BLaER1 treated with 17β-estradiol and CSF1 and Interleukin-3, amounts not matched to agents 10 nM and 100 nM (cell line): ENCODE results near the gene KRTAP2-3.

Source experiments
- H3K27ac ChIP-seq, 11 experiments: shearing (Covaris generic); formaldehyde crosslinking; 2 replicates each; pipeline ENCODE4 v1.8.1; 2022
- H3K27me3 ChIP-seq, 11 experiments: shearing (Covaris generic); formaldehyde crosslinking; 2 replicates each; pipeline ENCODE4 v1.8.1; 2022
- H3K36me3 ChIP-seq, 11 experiments: shearing (Covaris generic); formaldehyde crosslinking; 2 replicates each; pipeline ENCODE4 v1.8.1; 2022
- H3K4me1 ChIP-seq, 10 experiments: shearing (Covaris generic); formaldehyde crosslinking; 2 replicates each; pipeline ENCODE4 v1.8.1; 2022
- H3K4me2 ChIP-seq, 11 experiments: shearing (Covaris generic); formaldehyde crosslinking; 2 replicates each; pipeline ENCODE4 v1.8.1; 2022
- H3K4me3 ChIP-seq, 10 experiments: shearing (Covaris generic); formaldehyde crosslinking; 2 replicates each; pipeline ENCODE4 v1.8.1; 2022
- H3K9ac ChIP-seq, 11 experiments: shearing (Covaris generic); formaldehyde crosslinking; 2 replicates each; pipeline ENCODE4 v1.8.1; 2022
- H3K9me3 ChIP-seq, 11 experiments: shearing (Covaris generic); formaldehyde crosslinking; replicated peaks in 1 of 11; 2 replicates each; pipeline ENCODE4 v1.8.1; 2022
- H4K20me1 ChIP-seq, 11 experiments: shearing (Covaris generic); formaldehyde crosslinking; 2 replicates each; pipeline ENCODE4 v1.8.1; 2022
- Cebpa-rat ChIP-seq, 11 experiments: shearing (Covaris generic); IDR thresholded peaks; 2 replicates each; pipeline ENCODE4 v1.8.1; 2022

The KRTAP2-3 gene

GRCh38 chr17:41015454-41015853, 44.5 kb downstream of the KRTAP2-3 start:
- no peaks in the 10 kb centered on the region for H4K20me1 ChIP-seq
- no peak overlapping the region for H3K27ac ChIP-seq
- no peak for TF ChIP-seq Cebpa-rat (IDR thresholded peaks at IDR 0.05)
- no peaks in the 10 kb centered on the region for H3K27me3 ChIP-seq
- H3K36me3 ChIP-seq = no peaks in the 10 kb centered on the region
- H3K9me3 ChIP-seq = no peaks in the 10 kb centered on the region
- no peak overlapping the region for H3K4me3 ChIP-seq
- no peak overlapping the region for H3K9ac ChIP-seq
- no peak overlapping the region for H3K4me2 ChIP-seq
- H3K4me1 ChIP-seq = no peaks in the 10 kb centered on the region

DNA sequence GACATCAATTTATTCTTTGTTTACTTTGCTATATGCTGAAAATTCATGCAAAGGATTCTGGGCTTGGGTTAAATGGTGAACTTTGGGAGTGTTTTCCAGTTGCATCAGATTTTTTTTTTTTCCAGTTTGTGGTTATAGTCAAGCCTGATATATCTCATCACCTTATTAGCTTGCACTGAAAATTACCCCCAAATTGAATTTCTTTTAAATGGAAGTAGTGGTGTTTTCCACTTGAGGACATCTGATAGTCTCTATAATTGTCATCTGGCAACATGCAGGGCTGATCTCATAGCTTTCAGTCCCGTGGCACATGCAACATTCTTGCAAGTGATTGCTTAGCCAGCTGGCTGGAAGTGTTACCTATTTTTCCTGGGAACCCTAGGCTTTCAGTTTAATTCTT, 46.3 kb downstream of the KRTAP2-3 start:
- Histone ChIP-seq H3K36me3 (no peaks in the 10 kb centered on the region), H3K9me3 (no peaks in the 10 kb centered on the region), H3K9ac (no peak overlapping the region), H3K4me3 (no peak overlapping the region), H3K4me2 (no peak overlapping the region), H3K4me1 (no peaks in the 10 kb centered on the region), H3K27ac (no peak overlapping the region), H4K20me1 (no peaks in the 10 kb centered on the region), H3K27me3 (no peaks in the 10 kb centered on the region)
- no peak for TF ChIP-seq Cebpa-rat (IDR thresholded peaks at IDR 0.05)

DNA sequence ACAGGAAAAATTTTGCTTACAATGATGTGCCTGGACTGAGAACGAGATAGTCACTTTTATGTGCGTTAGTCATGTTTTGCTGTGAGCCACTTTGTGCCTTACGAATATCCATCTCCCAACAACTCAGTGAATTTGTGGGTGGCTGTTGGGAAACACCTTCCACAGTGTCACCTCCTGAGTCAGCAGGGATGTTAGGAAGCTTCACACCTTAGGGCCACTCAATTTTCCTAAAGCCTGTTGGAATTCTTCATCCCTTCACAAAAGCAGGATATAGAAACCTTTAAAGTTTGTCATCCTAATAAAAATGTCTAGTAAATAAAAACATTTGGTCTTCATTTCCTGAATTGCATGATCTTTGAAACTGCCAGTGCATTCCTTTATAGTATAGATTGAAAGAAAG, 46.7 kb downstream of the KRTAP2-3 start:
- H3K27ac ChIP-seq = no peak overlapping the region
- no peak for TF ChIP-seq Cebpa-rat (IDR thresholded peaks at IDR 0.05)
- no peaks in the 10 kb centered on the region for H3K27me3 ChIP-seq
- H3K9me3 ChIP-seq = no peaks in the 10 kb centered on the region
- no peaks in the 10 kb centered on the region for H3K4me1 ChIP-seq
- H4K20me1 ChIP-seq = no peaks in the 10 kb centered on the region
- H3K4me3 ChIP-seq = no peak overlapping the region
- no peak overlapping the region for H3K9ac ChIP-seq
- no peak overlapping the region for H3K4me2 ChIP-seq
- no peaks in the 10 kb centered on the region for H3K36me3 ChIP-seq

GRCh38 chr17:41012326-41013120, 47.4 kb downstream of the KRTAP2-3 start:
- no peaks in the 10 kb centered on the region for H4K20me1 ChIP-seq
- H3K36me3 ChIP-seq = no peaks in the 10 kb centered on the region
- H3K9me3 ChIP-seq = no peaks in the 10 kb centered on the region
- no peaks in the 10 kb centered on the region for H3K4me1 ChIP-seq
- H3K4me2 ChIP-seq = no peak overlapping the region
- H3K4me3 ChIP-seq = no peak overlapping the region
- H3K9ac ChIP-seq = no peak overlapping the region
- no peak for TF ChIP-seq Cebpa-rat (IDR thresholded peaks at IDR 0.05)
- H3K27me3 ChIP-seq = no peaks in the 10 kb centered on the region
- H3K27ac ChIP-seq = no peak overlapping the region

- no peak overlapping the region for H3K4me3 ChIP-seq
- no peaks in the 10 kb centered on the region for H3K36me3 ChIP-seq
- H3K27ac ChIP-seq = no peak overlapping the region
- H3K9ac ChIP-seq = no peak overlapping the region
- no peak for TF ChIP-seq Cebpa-rat (IDR thresholded peaks at IDR 0.05)
- H3K9me3 ChIP-seq = no peaks in the 10 kb centered on the region
- no peaks in the 10 kb centered on the region for H3K27me3 ChIP-seq
- H3K4me2 ChIP-seq = no peak overlapping the region
- no peaks in the 10 kb centered on the region for H3K4me1 ChIP-seq
- no peaks in the 10 kb centered on the region for H4K20me1 ChIP-seq
Measured at GRCh38 chr17:41010441-41010840, 49.5 kb downstream of the KRTAP2-3 start.

GRCh38 chr17:41009936-41010335, 50.0 kb downstream of the KRTAP2-3 start:
- no peaks in the 10 kb centered on the region for H3K27me3 ChIP-seq
- no peaks in the 10 kb centered on the region for H3K9me3 ChIP-seq
- no peak overlapping the region for H3K27ac ChIP-seq
- no peak overlapping the region for H3K9ac ChIP-seq
- H4K20me1 ChIP-seq = no peaks in the 10 kb centered on the region
- no peak for TF ChIP-seq Cebpa-rat (IDR thresholded peaks at IDR 0.05)
- no peaks in the 10 kb centered on the region for H3K4me1 ChIP-seq
- no peak overlapping the region for H3K4me3 ChIP-seq
- H3K4me2 ChIP-seq = no peak overlapping the region
- H3K36me3 ChIP-seq = no peaks in the 10 kb centered on the region

- Histone ChIP-seq H3K4me1 (no peaks in the 10 kb centered on the region), H4K20me1 (no peaks in the 10 kb centered on the region), H3K9me3 (no peaks in the 10 kb centered on the region), H3K4me2 (no peak overlapping the region), H3K4me3 (no peak overlapping the region), H3K36me3 (no peaks in the 10 kb centered on the region), H3K27me3 (no peaks in the 10 kb centered on the region), H3K9ac (no peak overlapping the region), H3K27ac (no peak overlapping the region)
- no peak for TF ChIP-seq Cebpa-rat (IDR thresholded peaks at IDR 0.05)
Measured at GRCh38 chr17:41009301-41009760, 50.6 kb downstream of the KRTAP2-3 start.
